ENCODE measurements around the gene SPG11.

The SPG11 gene

GRCh38 chr15:44595656-44596510, 67.6 kb downstream of the SPG11 start:
- no peaks in the 10 kb centered on the region for H3K9me3 ChIP-seq (ENCODE audit: insufficient read depth, low read depth, low read length)
- H3K9me2 ChIP-seq (replicated peaks; ENCODE audit: low read depth, low read length) = no peaks in the 10 kb centered on the region
- no peak overlapping the region for H2AFZ ChIP-seq (ENCODE audit: low read length)
- H3K4me1 ChIP-seq (ENCODE audit: insufficient read depth, low read length, poor library complexity, severe bottlenecking) = peaks cover 6% of the 10 kb centered on the region
- H4K20me1 ChIP-seq (ENCODE audit: insufficient read depth, low read length, poor library complexity, severe bottlenecking) = no peaks in the 10 kb centered on the region
- peaks cover 37% of the 10 kb centered on the region; the same call in 1 of the 2 replicates for H3K36me3 ChIP-seq (ENCODE audit: insufficient read depth, low read length)
- no peak for TF ChIP-seq CTCF (conservative IDR thresholded peaks at IDR 0.05; ENCODE audit: low read length)
- TF ChIP-seq EZH2phosphoT487 (IDR thresholded peaks at IDR 0.05; ENCODE audit: borderline replicate concordance) = no peak
- H3K9ac ChIP-seq (ENCODE audit: low read depth, low read length, poor library complexity, severe bottlenecking) = no peak overlapping the region
- H3K79me2 ChIP-seq (ENCODE audit: insufficient read depth, low read length) = no peaks in the 10 kb centered on the region
- no peak overlapping the region for H3K4me2 ChIP-seq (ENCODE audit: low read depth, low read length, poor library complexity, severe bottlenecking)
- H3F3A ChIP-seq (ENCODE audit: low read depth) = no peaks in the 10 kb centered on the region
- no peak overlapping the region for H3K4me3 ChIP-seq (ENCODE audit: low read length, poor library complexity, severe bottlenecking)
- no peaks in the 10 kb centered on the region for H3K27me3 ChIP-seq (ENCODE audit: insufficient read depth, low read length, poor library complexity, severe bottlenecking)

- Histone ChIP-seq H3K9me3 (ENCODE audit: insufficient read depth, low read depth, low read length) (no peaks in the 10 kb centered on the region), H3K79me2 (ENCODE audit: insufficient read depth, low read length) (no peaks in the 10 kb centered on the region), H3K9me2 (replicated peaks; ENCODE audit: low read depth, low read length) (no peaks in the 10 kb centered on the region), H4K20me1 (ENCODE audit: insufficient read depth, low read length, poor library complexity, severe bottlenecking) (no peaks in the 10 kb centered on the region), H3K9ac (ENCODE audit: low read depth, low read length, poor library complexity, severe bottlenecking) (no peak overlapping the region), H3K4me1 (ENCODE audit: insufficient read depth, low read length, poor library complexity, severe bottlenecking) (peaks cover 6% of the 10 kb centered on the region), H3K36me3 (ENCODE audit: insufficient read depth, low read length) (peaks cover 43% of the 10 kb centered on the region; the same call in 1 of the 2 replicates), H3K4me3 (ENCODE audit: low read length, poor library complexity, severe bottlenecking) (no peak overlapping the region), H3F3A (ENCODE audit: low read depth) (no peaks in the 10 kb centered on the region), H3K4me2 (ENCODE audit: low read depth, low read length, poor library complexity, severe bottlenecking) (no peak overlapping the region), H2AFZ (ENCODE audit: low read length) (no peak overlapping the region), H3K27me3 (ENCODE audit: insufficient read depth, low read length, poor library complexity, severe bottlenecking) (no peaks in the 10 kb centered on the region)
- TF ChIP-seq CTCF (conservative IDR thresholded peaks at IDR 0.05; ENCODE audit: low read length) (no peak), EZH2phosphoT487 (IDR thresholded peaks at IDR 0.05; ENCODE audit: borderline replicate concordance) (no peak)
Measured at GRCh38 chr15:44595246-44595645, 68.2 kb downstream of the SPG11 start.

GRCh38 chr15:44593042-44593736, 70.3 kb downstream of the SPG11 start:
- H3K4me2 ChIP-seq (ENCODE audit: low read depth, low read length, poor library complexity, severe bottlenecking) = no peak overlapping the region
- TF ChIP-seq CTCF (conservative IDR thresholded peaks at IDR 0.05; ENCODE audit: low read length) (peak; percentile 54), EZH2phosphoT487 (IDR thresholded peaks at IDR 0.05; ENCODE audit: borderline replicate concordance) (no peak)
- peaks cover 1% of the 10 kb centered on the region for H3K4me1 ChIP-seq (ENCODE audit: insufficient read depth, low read length, poor library complexity, severe bottlenecking)
- no peak overlapping the region for H3K4me3 ChIP-seq (ENCODE audit: low read length, poor library complexity, severe bottlenecking)
- H4K20me1 ChIP-seq (ENCODE audit: insufficient read depth, low read length, poor library complexity, severe bottlenecking) = no peaks in the 10 kb centered on the region
- no peaks in the 10 kb centered on the region for H3K79me2 ChIP-seq (ENCODE audit: insufficient read depth, low read length)
- H2AFZ ChIP-seq (ENCODE audit: low read length) = no peak overlapping the region
- H3K9ac ChIP-seq (ENCODE audit: low read depth, low read length, poor library complexity, severe bottlenecking) = no peak overlapping the region
- H3F3A ChIP-seq (ENCODE audit: low read depth) = no peaks in the 10 kb centered on the region
- no peaks in the 10 kb centered on the region for H3K9me3 ChIP-seq (ENCODE audit: insufficient read depth, low read depth, low read length)
- peaks cover 56% of the 10 kb centered on the region; the same call in 1 of the 2 replicates for H3K36me3 ChIP-seq (ENCODE audit: insufficient read depth, low read length)
- H3K27me3 ChIP-seq (ENCODE audit: insufficient read depth, low read length, poor library complexity, severe bottlenecking) = no peaks in the 10 kb centered on the region
- no peaks in the 10 kb centered on the region for H3K9me2 ChIP-seq (replicated peaks; ENCODE audit: low read depth, low read length)
